GM21390 (cell line): ENCODE measurements around the gene DNAJC7.
"Not testable (repeated sequence)": the region's sequence is repeated elsewhere in the genome, so short reads cannot be mapped to it uniquely, and the experiment has no call there.

Experiments
- ATAC-seq: cut with Tn5 transposase; IDR thresholded peaks from one replicate; pipeline ENCODE4 v1.9.1; 2021; ENCODE audit not compliant: unreplicated experiment

DNAJC7 gene

DNA sequence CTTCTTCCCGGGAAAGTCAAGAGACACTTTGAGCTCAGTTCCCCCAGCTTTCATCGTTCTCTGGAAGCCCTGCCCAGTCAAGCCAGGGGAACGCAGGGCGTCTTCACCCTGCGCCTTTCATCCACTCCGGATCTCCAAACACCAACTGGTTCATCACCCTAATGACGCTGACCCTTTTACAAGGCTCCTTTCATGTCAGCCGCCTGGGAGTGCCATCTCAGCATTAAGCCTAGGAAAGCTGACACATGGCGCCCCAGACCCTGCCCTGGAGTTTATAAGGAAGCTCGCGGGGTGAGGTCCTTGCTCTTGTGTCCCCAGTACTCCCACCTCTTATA, 594 bp upstream of the DNAJC7 start:
- ATAC-seq = no peak

DNA sequence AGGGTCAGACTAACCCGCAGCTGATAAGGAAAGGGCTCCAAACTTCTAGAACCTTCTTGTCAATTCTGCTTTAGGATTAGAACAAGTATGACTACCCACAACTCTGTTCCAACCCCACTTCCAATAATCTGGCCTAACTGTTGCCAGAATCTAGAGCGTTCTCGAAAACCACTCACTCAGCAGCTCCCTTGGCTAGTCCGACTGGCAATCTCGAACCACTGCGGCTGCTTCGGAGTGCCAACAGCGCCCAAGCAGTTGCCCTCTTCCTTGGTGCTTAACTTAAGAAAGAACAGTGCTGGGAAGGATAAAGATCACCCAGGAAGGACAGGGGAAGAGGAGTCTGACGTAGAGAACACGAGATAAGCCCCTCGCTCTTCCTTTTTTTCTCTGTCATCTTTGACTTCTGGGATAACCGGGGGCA, 818 bp downstream of the DNAJC7 start:
- no peak for ATAC-seq

DNA sequence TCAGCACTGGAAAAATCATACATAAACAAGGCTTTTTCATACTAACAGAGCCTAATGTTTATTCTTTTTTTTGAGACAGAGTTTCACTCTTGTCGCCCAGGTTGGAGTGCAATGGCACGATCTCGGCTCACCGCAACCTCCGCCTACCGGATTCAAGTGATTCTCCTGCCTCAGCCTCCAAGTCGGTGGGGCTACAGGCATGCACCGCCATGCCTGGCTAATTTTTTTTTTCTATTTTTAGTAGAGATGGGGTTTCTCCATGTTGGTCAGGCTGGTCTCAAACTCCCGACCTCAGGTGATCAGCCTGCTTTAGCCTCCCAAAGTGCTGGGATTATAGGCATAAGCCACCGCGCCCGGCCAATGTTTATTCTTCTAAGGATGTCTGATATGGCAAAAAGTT, 3.5 kb downstream of the DNAJC7 start:
- not testable (repeated sequence) for ATAC-seq

DNA sequence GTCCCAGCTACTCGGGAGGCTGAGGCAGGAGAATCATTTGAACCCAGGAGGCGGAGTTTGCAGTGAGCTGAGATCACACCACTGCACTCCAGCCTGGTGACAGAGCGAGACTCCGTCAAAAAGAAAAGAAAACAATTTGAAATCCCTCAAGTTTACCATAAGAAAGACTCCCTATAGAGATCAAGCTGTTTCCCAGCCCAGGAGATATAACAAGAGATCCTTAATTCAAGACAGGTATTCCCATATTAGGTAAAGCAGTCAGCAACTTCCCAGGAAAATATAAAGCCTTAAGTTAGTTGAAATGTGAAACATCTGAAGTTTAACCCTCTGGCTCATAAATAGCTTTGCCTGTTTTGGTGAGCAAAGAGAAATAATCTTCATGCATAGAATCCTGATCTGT, 4.9 kb downstream of the DNAJC7 start:
- not testable (repeated sequence) for ATAC-seq

DNA sequence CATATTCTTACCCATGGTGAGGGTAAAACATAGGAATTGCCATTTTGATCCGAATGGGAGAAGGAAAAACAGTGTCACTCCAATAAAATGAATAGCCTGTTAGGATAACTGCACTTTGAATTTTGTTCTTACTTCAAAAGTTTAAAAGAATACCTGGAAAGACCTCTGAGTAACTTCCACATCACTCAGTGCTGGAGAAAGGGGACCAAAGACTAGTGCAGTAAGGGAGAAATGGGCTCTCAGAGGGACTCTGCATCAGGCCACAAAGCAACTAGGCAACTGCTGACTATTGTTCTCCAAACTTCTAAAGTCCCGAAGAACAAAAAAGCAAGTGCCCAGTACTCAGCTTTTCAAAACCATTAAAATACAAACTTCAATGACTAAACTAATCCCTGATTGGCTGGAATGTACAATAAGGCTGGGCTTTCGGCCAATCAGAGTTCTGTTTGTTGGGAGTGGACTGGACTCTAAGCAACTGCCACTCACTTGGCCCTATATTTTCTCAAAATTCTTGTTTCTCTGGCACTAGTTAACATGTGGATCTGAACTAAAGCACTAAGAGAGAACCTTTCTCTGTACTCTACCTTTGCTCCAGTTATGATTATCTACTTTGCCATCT, 6.2 kb downstream of the DNAJC7 start:
- no peak for ATAC-seq

DNA sequence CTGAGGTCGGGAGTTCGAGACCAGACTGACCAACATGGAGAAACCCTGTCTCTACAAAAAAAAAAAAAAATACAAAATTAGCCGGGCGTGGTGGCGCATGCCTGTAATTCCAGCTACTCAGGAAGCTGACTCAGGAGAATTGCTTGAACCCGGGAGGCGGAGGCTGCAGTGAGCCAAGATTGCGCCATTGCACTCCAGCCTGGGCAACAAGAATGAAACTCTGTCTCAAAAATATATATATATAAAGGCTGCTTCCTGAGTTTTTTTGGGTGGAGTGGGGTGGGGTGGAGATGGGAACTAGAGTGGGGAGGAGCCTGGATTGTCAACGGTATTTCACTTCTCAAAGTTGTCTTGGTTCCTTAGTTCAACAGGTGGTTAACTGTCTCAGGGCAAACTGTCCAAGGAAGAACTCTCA, 7.0 kb downstream of the DNAJC7 start:
- not testable (repeated sequence) for ATAC-seq

DNA sequence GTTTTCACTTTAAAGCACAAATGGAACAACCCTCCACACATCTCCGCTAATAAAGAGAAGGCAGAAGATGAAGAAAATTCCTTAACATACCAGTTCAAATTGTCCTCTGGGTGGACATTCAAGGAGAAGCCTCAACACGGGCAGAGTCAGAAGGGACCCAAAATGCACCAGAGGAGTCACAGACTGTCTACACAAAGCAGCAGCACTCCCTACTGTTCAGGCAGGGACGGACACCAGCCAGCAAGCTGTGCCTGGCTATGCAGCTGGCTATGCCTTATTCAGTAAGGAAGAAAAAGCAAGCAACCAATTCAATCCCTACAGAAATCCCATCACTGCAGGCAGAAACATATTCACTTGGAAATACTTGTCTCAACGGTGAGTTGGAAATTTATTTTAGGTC, 8.1 kb downstream of the DNAJC7 start:
- ATAC-seq = no peak

DNA sequence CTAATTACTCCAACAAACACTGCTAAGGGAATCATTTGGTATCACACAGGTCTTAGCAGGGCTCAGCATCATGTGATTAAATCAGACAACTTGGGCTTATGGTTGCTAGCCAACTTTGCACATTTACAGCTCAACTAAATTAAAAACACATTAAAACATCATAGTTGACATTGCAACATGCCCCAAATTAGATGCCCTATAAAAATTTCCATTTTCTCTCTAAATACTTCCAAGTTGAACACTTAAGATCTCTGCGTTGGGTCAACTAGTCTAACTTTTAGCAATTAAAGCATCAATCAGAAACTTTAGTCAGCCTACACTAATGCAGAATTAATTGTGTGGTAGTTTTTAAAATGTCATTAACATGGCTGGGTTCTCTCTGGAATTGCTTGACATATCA, 12.1 kb downstream of the DNAJC7 start:
- ATAC-seq = no peak

DNA sequence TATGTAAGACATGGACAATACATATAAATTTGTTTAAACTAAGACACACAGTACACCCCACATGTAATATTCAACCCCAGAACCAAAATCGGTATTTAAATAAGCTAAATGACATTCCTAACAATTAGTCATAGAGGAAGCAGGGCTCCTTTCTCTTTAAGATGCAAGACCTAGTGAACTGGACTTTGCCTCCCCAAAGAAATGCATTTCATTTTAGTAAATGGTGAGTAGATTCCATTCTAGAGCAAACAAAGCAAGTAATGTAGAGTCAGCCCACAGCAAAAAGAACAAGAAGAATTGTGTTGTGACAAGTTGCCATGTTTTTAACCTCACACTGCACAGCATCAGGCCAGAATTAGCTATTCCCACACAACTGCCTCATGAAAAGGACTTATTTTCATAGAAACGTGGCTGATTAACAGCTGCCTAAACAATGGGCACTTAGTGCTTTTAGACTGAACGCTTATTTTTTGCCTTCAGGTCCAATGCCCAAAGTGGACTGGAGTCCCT, 14.4 kb downstream of the DNAJC7 start:
- no peak for ATAC-seq

DNA sequence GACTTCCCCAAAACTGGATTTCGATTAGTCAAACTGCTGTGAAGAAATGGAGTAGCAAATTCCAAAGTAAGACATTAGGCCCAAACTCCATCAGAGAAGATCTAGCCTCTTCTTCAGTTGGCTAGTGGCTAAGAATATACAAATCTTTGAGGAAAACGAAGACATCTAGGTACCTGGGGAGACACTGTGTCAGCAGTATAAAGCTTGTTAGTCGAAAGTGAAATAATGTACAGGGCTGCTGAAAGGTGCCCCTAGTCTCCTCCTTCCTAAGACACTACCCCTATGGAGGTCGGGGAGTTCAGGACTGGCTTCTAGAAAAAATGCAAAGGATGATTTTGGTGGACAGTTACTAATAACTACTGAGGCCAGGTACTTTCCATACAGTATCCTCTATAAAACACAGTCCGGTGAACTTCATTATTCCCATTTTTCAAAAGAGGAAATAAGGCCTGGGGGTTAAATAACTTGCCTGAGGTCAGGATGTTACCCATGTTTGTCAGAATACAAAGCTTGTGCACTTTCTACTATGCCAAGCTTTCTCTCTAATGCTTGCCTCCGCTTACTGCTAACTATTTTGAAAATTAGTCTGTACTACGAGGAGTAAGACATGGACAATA, 15.0 kb downstream of the DNAJC7 start:
- no peak for ATAC-seq

DNA sequence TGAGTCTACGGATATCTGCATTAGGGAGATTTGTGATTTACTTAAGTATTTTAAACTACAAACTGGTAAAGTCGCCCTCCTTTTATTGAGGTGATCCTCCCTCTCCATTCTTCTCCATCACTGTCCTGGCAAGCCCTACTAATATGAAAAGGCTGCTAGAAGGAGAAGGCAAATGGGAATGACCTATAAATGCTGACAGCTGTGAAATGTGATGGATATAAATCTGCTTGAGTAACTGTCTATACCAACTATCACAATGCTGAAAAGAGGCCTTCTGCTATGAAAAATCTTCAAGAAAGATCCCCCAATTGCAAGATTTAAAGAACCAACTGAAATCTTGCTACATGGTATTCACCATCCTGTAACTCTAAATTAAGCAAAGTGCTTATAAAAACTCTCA, 15.5 kb downstream of the DNAJC7 start:
- ATAC-seq = no peak

DNA sequence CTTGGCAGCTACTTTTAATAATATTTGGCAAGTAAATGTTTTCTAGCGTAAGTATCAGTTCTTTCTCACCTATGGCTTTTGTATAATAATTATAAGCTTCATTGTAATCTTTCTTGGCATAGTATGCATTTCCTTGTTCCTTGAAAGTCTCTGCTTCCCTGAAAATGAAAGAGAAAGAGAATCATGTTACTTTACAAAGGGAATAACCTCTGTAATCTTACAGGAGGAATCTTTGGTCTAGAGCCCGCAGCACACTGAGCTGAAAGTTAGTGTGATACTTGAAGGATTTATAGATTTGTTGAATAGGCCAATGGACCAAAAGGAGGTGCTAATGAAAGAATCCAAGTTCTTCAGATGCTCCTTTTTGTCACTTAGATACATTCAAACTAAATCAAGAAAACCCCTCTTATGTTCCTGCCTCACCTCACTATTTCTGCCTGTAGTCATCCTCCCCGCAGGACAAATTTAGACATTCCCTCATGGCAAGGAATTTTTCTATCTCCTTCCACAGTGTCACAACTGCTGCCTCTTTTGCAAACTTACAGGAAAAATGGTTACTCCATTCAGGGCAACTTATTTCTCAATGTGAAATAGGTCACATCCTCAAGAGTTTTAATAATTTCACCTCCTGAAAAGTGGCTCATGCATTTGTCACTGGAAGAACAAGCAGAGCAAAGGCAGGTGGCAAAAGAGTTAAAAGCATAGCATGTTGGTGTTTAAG, 16.7 kb downstream of the DNAJC7 start:
- no peak for ATAC-seq

DNA sequence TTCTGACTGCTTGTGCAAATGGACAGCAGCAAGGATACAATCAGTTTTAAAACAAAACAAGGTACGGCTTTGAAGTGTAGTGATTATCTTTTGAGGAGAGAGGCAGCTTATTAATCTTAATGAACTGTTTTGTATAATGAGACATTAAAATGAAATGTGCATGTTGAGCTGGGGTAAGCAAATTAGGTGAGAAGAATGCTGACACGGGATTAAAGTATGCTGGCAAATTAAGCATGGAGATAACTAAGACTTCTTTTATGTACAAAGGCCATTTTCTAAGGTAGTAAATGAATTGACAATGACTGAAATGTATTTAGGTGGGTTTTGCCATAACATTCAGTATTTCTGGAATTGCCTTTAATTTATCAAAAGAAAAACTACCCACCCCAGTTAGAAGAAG, 18.7 kb downstream of the DNAJC7 start:
- ATAC-seq = no peak

DNA sequence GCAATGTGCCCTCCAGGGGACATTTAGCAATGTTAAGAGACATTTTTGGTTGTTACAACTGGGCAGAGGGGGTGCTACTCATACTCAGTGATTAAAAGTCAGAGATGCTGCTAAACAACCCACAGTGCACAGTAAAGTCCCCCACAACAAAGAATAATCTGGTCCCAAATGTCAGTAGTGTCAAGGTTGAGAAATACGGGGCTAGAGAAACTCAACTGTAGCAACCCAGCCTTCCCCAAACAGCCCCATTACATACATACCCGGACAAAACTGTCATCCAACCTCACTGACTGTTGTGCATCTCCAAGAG, 20.4 kb downstream of the DNAJC7 start:
- no peak for ATAC-seq

DNA sequence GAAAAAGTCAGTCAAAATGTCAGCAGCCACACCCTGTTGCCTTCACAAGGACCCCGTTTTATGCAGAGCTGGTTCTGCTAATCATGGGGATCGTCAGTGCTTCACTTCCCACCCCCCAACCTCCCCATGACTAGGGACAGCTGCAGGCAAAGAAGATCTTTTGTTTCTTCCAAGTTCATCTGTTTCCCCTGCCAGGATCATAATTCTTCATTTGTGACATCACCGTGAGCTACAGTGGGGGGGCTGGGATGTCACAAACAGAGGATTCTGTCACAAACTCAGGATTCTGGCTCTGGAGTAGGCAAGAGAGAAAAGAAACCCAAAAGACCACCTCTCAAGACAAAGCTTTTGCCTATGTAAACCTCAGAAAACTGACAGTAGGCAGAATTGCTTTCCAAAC, 24.7 kb downstream of the DNAJC7 start:
- no peak for ATAC-seq

DNA sequence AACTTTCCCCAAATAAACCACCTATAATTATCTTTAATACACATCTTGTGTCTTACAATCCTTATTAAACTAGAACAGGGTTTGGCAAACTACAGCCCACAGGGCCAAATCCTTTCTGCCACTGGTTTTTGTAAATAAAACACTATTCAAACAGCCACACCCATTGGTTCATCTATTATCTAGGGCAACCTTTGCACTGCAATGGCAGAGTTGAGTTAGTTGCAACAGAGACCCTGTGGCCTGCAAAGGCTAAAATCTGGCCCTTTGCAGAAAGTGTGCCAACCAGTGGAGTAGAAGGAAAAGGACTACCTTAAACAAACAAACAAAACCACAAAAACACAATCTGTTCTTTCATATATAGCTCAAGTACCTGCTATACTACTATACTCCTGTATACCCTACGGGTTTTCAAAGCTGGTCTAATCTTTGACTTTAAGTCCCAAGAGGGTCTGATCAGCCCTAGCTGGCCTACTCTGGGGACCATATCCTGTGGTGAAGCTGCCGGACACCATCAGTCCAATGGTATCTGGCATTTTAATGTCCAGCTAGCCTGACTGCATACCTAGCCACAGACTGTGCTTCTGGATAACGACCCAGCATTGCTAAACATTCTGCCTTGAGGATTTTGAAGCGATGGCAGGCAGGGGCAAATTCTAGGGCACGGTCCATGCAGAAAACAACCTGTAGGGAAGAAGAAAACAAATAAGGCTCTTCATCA, 27.4 kb downstream of the DNAJC7 start:
- ATAC-seq = no peak

DNA sequence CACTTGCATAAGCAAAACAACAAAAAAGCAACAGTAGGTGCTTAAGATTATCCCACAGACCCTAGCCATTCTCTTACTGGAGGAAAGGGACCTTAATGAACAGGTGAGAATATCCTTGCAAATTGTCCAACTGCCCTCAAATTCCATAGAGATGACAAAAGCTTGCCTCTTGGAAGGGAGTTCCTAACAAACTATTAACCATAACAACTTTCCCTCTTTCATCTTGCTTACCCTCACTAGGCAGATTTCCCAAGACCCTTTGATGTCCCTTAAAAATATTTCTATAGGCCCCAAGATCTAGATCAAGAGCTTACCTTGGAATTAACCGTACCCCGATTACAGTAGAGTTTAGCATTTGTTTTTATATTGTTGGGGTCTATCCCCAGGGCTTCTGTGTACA, 28.8 kb downstream of the DNAJC7 start:
- no peak for ATAC-seq

DNA sequence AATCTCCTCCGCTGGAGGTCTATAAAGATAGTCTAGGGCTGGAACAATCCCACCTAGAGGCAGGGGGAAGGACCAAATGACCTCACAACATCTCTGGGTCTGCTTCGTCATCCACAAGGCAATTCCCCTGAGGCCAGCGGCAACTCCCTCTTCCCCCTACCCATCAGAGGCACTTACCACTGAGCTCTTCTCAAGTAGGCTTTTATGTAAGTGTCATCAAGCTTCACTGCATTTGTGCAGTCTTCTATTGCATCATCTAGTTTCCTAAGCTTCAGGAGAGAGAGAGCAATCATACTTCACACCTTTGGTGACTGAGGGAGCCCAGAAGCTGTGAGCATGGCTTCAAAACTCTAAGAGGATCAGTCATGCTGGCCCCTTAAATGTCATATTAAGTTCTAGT, 29.6 kb downstream of the DNAJC7 start:
- no peak for ATAC-seq

DNA sequence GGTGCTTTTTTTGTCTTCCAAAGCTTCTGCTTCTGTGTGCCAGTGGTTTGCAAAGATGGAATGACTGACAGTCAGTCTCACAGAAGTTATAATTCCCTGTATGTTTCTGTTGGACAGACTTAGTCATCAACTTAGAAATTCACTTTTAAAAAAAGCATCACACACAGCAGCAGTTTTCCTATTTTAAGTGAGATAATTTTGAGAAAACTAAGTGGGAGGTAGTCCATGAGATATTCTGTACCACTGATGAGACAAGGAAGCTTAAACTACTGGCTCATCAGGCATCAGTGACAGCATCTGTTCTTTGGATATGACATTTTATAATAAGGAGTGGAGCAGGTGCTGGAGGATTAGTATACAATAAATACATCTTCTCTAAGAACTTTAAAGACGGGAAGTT, 30.6 kb downstream of the DNAJC7 start:
- ATAC-seq = no peak

DNA sequence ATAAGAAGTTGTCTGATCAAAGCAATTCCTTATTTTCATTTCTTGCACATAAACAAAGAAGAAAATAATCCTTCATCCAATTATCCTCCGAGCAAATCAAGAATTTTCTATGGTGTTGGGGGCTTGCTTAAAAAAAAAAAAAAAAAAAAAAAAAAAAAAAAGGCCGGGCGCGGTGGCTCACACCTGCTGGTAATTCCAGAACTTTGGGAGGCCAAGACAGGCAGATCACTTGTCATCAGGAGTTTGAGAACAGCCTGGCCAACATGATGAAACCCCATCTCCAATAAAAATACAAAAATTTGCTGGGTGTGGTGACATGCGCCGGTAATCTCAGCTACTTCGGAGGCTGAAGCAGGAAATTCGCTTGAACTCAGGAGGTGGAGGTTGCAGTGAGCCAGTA, 31.3 kb downstream of the DNAJC7 start:
- no peak for ATAC-seq

DNA sequence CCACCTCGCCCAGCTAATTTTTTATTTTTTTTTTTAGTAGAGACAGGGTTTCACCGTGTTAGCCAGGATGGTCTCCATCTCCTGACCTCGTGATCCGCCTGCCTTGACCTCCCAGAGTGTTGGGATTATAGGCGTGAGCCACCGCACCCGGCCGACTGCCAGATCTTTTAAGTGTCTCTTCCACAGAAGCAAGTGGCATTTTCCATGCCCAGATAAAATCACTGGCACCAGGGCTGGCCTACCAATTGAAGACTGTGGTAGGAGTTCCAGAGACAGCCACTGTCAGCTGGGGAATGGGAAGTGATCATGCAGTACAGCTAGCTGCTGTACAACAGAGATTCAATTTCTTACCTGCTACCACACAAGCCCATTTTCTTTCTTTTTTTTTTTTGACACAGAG, 32.8 kb downstream of the DNAJC7 start:
- no peak for ATAC-seq
